SK-N-SH (cell line): ENCODE measurements around the gene CKAP4. TPM values are rescaled to one million over a fixed set of nuclear protein-coding genes. Genes with fewer than 3 reads are reported as not detected.

Experiments used
- CTCF ChIA-PET: fragments of 300-600, 350-600 bp; formaldehyde crosslinking; extraction: SDS; loops from one replicate; lab custom pipeline; 2021; lab: Yijun Ruan, JAX
- POLR2A ChIA-PET: fragments of 350-600 bp; sonication (Branson Sonifier 250); formaldehyde crosslinking; extraction: SDS; loops from one replicate; lab custom pipeline; 2020; ENCODE audit warnings: antibody characterized with exemption, inconsistent platforms; lab: Yijun Ruan, JAX
- DNase-seq: peaks from one replicate; pipeline ENCODE4 v3.0.0; 2012
- H2AFZ ChIP-seq: fragments of 200-600 bp; sonication (generic); 2 replicates; pipeline ENCODE4 v1.8.1; 2016; ENCODE audit warnings: antibody characterized with exemption, mild to moderate bottlenecking, low read depth
- H3F3A ChIP-seq: fragments of 200-600 bp; sonication (generic); replicated peaks from 2 replicates; pipeline ENCODE3; 2016; ENCODE audit warnings: antibody characterized with exemption, mild to moderate bottlenecking; ENCODE audit not compliant: insufficient read depth
- H3K27ac ChIP-seq, 2 experiments: fragments of 200-500 bp in 1 of 2; fragments of 200-600 bp in 1 of 2; sonication (Bioruptor generic) in 1 of 2; sonication (generic), shearing (Covaris generic) in 1 of 2; 2 replicates each; pipeline versions ENCODE4 v1.5.1 to v1.6.1; 2014 to 2016; ENCODE audit warnings: low read depth in 2 of 2, inconsistent platforms in 1 of 2, low read length in 1 of 2, mild to moderate bottlenecking in 1 of 2, mixed read lengths in 1 of 2
- H3K27me3 ChIP-seq: fragments of 200-600 bp; sonication (generic), shearing (Covaris generic); 2 replicates; pipeline ENCODE4 v1.6.1; 2016; ENCODE audit warnings: mixed run types; ENCODE audit not compliant: insufficient read depth
- H3K36me3 ChIP-seq, 2 experiments: fragments of 200-500 bp in 1 of 2; fragments of 200-600 bp in 1 of 2; sonication (Bioruptor generic) in 1 of 2; sonication (generic) in 1 of 2; replicated peaks in 1 of 2; 2 replicates each; pipeline versions ENCODE3 to v1.5.1; 2014 to 2016; ENCODE audit warnings: low read length in 1 of 2, mild to moderate bottlenecking in 1 of 2; ENCODE audit not compliant: insufficient read depth in 2 of 2, control insufficient read depth in 1 of 2
- H3K4me1 ChIP-seq, 2 experiments: fragments of 200-500 bp in 1 of 2; fragments of 200-600 bp in 1 of 2; sonication (Bioruptor generic) in 1 of 2; sonication (generic), shearing (Covaris generic) in 1 of 2; 2 replicates each; pipeline versions ENCODE4 v1.5.1 to v1.6.1; 2014 to 2016; ENCODE audit warnings: low read depth in 1 of 2, low read length in 1 of 2, mixed run types in 1 of 2; ENCODE audit not compliant: insufficient read depth in 2 of 2, control insufficient read depth in 1 of 2
- H3K4me2 ChIP-seq: fragments of 200-600 bp; sonication (generic), shearing (Covaris generic); 2 replicates; pipeline ENCODE4 v1.6.1; 2017; ENCODE audit warnings: mixed run types
- H3K4me3 ChIP-seq, 2 experiments: fragments of 200-500 bp in 1 of 2; fragments of 200-600 bp in 1 of 2; sonication (Bioruptor generic) in 1 of 2; sonication (generic), shearing (Covaris generic) in 1 of 2; 2 replicates each; pipeline versions ENCODE4 v1.5.1 to v1.8.1; 2014 to 2016; ENCODE audit warnings: low read depth in 2 of 2, inconsistent platforms in 1 of 2, low read length in 1 of 2, mild to moderate bottlenecking in 1 of 2, mixed read lengths in 1 of 2, moderate library complexity in 1 of 2
- H3K79me2 ChIP-seq: fragments of 200-600 bp; sonication (generic); 2 replicates; pipeline ENCODE4 v1.8.1; 2017; ENCODE audit warnings: mild to moderate bottlenecking; ENCODE audit not compliant: insufficient read depth
- H3K9ac ChIP-seq: fragments of 200-600 bp; sonication (generic); 2 replicates; pipeline ENCODE4 v1.6.1; 2017; ENCODE audit warnings: mixed run types
- H3K9me2 ChIP-seq: fragments of 200-600 bp; sonication (generic); 2 replicates; pipeline ENCODE4 v1.6.1; 2017; ENCODE audit warnings: mixed run types
- H3K9me3 ChIP-seq: fragments of 200-600 bp; sonication (generic); 2 replicates; pipeline ENCODE4 v1.6.1; 2017; ENCODE audit warnings: mixed run types, mild to moderate bottlenecking, moderate library complexity
- H4K20me1 ChIP-seq: fragments of 200-600 bp; sonication (generic); 2 replicates; pipeline ENCODE4 v1.6.1; 2017; ENCODE audit warnings: mild to moderate bottlenecking, mixed run types; ENCODE audit not compliant: insufficient read depth
- EZH2phosphoT487 ChIP-seq: fragments of 200-600 bp; sonication (generic); IDR thresholded peaks from 2 replicates; pipeline ENCODE4 v1.6.1; 2017; ENCODE audit warnings: low read depth, mixed run types, mild to moderate bottlenecking, antibody characterized with exemption, moderate library complexity, borderline replicate concordance
- MEF2A ChIP-seq: IDR thresholded peaks from 2 replicates; pipeline ENCODE4 v1.4.0; 2012; ENCODE audit warnings: low read depth, borderline replicate concordance
- NRF1 ChIP-seq: IDR thresholded peaks from 2 replicates; pipeline ENCODE4 v1.6.1; 2012; ENCODE audit warnings: low read depth, mild to moderate bottlenecking, low read length
- SIN3A ChIP-seq: IDR thresholded peaks from 2 replicates; pipeline ENCODE4 v1.6.1; 2012; ENCODE audit warnings: low read depth, mild to moderate bottlenecking, low read length, moderate library complexity, borderline replicate concordance
- TAF1 ChIP-seq: IDR thresholded peaks from 2 replicates; pipeline ENCODE4 v1.6.1; 2012; ENCODE audit warnings: low read depth, mild to moderate bottlenecking, low read length, moderate library complexity, borderline replicate concordance
- TCF12 ChIP-seq: IDR thresholded peaks from 2 replicates; pipeline ENCODE4 v1.4.0; 2012
- WGBS: methylation state at CpG from one replicate; pipeline ENCODE4 v1.1.6; 2017; ENCODE audit warnings: low lambda C conversion rate; 5-methylcytosine and 5-hydroxymethylcytosine counted together
- polyA plus RNA-seq, 3 experiments: library from polyadenylated mRNA; depleted of rRNA; stranded (reverse); fragments of >200 nt; gene quantifications; 2 replicates each; pipeline ENCODE4 v1.2.3, GENCODE V29; 2012
- TF ChIP-seq, protein P1 (sequence below): fragments of 150-350 bp; IDR thresholded peaks from 2 replicates; pipeline ENCODE4 v1.6.1; 2016; ENCODE audit warnings: mild to moderate bottlenecking, low read depth, low read length
- TF ChIP-seq, protein P2 (sequence below): IDR thresholded peaks from 2 replicates; pipeline ENCODE4 v1.6.1; 2012; ENCODE audit warnings: mild to moderate bottlenecking, low read depth, low read length, moderate library complexity
- TF ChIP-seq, protein P3 (sequence below): fragments of 150-350 bp; IDR thresholded peaks from 2 replicates; pipeline ENCODE4 v1.6.1; 2017; ENCODE audit warnings: antibody characterized with exemption, low read length, low read depth, borderline replicate concordance
- TF ChIP-seq, protein P4 (sequence below): IDR thresholded peaks from 2 replicates; pipeline ENCODE4; 2012
- TF ChIP-seq, protein P5 (sequence below): IDR thresholded peaks from 2 replicates; pipeline ENCODE4 v1.4.0; 2012; ENCODE audit warnings: low read depth, borderline replicate concordance

Gene CKAP4
- polyA plus RNA-seq, 1 of the 3 experiments (the other 2 are of a cell fraction) = 113 TPM

DNA sequence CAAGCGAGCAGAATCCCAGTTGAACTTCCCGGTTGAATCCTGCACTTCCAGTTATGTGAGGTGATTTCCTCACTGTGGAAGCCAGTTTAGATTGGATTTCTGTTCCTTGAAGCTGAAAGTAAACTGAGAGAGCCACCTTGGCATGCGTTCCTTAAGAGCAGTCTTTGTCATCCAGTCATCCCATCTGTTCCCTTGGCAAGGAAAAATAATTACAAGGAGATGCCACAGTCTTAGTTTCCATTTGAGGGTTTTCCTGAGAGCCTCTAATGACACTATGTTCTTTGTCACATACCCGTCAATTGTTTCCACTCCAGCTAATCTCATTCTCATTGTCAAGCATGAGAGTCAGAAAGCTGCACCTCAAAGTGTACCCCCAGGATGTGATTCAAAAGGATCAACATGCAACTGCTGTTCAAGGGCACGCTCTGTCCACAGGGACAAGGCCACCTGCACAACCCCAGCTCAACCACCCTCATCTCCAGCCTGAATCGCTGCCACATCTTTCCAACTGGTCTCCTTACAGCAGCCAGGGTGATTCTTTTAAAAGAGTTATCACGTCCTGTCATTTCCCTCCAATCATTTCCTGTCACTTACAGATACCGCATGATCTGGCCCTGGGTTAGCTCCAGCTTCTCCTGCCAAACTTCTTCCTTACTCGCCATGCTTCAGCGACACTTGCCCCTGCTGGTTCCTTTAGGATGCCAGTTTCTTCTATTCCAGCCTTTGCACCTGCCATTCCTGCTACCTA is 36.7 kb upstream of the CKAP4 start:
- POLR2A ChIA-PET = no interaction called here

More for the DNA sequence above, 36.7 kb upstream of the CKAP4 start:
- Histone ChIP-seq H3K36me3 (no peaks in the 10 kb centered on the region), H3K27ac (no peak overlapping the region), H2AFZ (no peak overlapping the region), H3K4me1 (peaks cover 0 to 4% of the 10 kb centered on the region in 2 experiments; a peak in 2 of 4 replicates), H3K79me2 (no peaks in the 10 kb centered on the region), H3K9me3 (no peaks in the 10 kb centered on the region), H3K27me3 (no peaks in the 10 kb centered on the region), H3K9me2 (no peaks in the 10 kb centered on the region), H4K20me1 (no peaks in the 10 kb centered on the region), H3K4me2 (no peak overlapping the region), H3K4me3 (no peak overlapping the region), H3F3A (peaks cover 9% of the 10 kb centered on the region), H3K9ac (no peak overlapping the region)
- TF ChIP-seq, protein P1, sequence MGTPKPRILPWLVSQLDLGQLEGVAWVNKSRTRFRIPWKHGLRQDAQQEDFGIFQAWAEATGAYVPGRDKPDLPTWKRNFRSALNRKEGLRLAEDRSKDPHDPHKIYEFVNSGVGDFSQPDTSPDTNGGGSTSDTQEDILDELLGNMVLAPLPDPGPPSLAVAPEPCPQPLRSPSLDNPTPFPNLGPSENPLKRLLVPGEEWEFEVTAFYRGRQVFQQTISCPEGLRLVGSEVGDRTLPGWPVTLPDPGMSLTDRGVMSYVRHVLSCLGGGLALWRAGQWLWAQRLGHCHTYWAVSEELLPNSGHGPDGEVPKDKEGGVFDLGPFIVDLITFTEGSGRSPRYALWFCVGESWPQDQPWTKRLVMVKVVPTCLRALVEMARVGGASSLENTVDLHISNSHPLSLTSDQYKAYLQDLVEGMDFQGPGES = no peak
- TF ChIP-seq TAF1 = no peak
- TF ChIP-seq, protein P2, sequence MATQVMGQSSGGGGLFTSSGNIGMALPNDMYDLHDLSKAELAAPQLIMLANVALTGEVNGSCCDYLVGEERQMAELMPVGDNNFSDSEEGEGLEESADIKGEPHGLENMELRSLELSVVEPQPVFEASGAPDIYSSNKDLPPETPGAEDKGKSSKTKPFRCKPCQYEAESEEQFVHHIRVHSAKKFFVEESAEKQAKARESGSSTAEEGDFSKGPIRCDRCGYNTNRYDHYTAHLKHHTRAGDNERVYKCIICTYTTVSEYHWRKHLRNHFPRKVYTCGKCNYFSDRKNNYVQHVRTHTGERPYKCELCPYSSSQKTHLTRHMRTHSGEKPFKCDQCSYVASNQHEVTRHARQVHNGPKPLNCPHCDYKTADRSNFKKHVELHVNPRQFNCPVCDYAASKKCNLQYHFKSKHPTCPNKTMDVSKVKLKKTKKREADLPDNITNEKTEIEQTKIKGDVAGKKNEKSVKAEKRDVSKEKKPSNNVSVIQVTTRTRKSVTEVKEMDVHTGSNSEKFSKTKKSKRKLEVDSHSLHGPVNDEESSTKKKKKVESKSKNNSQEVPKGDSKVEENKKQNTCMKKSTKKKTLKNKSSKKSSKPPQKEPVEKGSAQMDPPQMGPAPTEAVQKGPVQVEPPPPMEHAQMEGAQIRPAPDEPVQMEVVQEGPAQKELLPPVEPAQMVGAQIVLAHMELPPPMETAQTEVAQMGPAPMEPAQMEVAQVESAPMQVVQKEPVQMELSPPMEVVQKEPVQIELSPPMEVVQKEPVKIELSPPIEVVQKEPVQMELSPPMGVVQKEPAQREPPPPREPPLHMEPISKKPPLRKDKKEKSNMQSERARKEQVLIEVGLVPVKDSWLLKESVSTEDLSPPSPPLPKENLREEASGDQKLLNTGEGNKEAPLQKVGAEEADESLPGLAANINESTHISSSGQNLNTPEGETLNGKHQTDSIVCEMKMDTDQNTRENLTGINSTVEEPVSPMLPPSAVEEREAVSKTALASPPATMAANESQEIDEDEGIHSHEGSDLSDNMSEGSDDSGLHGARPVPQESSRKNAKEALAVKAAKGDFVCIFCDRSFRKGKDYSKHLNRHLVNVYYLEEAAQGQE = no peak
- TF ChIP-seq, protein P3, sequence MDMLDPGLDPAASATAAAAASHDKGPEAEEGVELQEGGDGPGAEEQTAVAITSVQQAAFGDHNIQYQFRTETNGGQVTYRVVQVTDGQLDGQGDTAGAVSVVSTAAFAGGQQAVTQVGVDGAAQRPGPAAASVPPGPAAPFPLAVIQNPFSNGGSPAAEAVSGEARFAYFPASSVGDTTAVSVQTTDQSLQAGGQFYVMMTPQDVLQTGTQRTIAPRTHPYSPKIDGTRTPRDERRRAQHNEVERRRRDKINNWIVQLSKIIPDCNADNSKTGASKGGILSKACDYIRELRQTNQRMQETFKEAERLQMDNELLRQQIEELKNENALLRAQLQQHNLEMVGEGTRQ = no peak
- no peak for TF ChIP-seq SIN3A
- TF ChIP-seq NRF1 = no peak
- TF ChIP-seq, protein P4, sequence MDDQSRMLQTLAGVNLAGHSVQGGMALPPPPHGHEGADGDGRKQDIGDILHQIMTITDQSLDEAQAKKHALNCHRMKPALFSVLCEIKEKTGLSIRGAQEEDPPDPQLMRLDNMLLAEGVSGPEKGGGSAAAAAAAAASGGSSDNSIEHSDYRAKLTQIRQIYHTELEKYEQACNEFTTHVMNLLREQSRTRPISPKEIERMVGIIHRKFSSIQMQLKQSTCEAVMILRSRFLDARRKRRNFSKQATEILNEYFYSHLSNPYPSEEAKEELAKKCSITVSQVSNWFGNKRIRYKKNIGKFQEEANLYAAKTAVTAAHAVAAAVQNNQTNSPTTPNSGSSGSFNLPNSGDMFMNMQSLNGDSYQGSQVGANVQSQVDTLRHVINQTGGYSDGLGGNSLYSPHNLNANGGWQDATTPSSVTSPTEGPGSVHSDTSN = no peak
- no peak for TF ChIP-seq EZH2phosphoT487
- TF ChIP-seq TCF12 = no peak
- TF ChIP-seq MEF2A = no peak
- TF ChIP-seq, protein P5, sequence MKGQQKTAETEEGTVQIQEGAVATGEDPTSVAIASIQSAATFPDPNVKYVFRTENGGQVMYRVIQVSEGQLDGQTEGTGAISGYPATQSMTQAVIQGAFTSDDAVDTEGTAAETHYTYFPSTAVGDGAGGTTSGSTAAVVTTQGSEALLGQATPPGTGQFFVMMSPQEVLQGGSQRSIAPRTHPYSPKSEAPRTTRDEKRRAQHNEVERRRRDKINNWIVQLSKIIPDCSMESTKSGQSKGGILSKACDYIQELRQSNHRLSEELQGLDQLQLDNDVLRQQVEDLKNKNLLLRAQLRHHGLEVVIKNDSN = no peak
- CTCF ChIA-PET = interaction anchor here (1.2 to 12.2 kb wide), 4 partner anchors 31 to 803 kb away, joined by 3 to 173 read pairs (median 4); partner anchors contain the start of gene POLR3B
- 62% methylated on average over 10 of the region's 10 CpGs for WGBS
- DNase-seq = no peak
